Small intestine (tissue), 16 donors: Measurements from ENCODE around the gene ERN2. TPM values are rescaled to one million over a fixed set of nuclear protein-coding genes. Genes with fewer than 3 reads are reported as not detected.
"Not testable (repeated sequence)": the region's sequence is repeated elsewhere in the genome, so short reads cannot be mapped to it uniquely, and the experiment has no call there.

Source experiments
- DNase-seq, 2 donors: peaks; one replicate each; pipeline versions ENCODE4 v3.0.0 to v3.0.0-alpha.2; 2013
- FAIRE-seq: peaks from 2 replicates; lab custom pipeline; 2012; peaks lifted over from hg19 to GRCh38; lab: Jason Lieb, UNC
- H3K27ac ChIP-seq, 3 donors: one replicate each; pipeline ENCODE4 v1.5.1; 2013; ENCODE audit warnings: low read length in 2 of 3, mild to moderate bottlenecking in 2 of 3, control low read depth in 1 of 3, inconsistent platforms in 1 of 3, low read depth in 1 of 3, moderate library complexity in 1 of 3
- H3K27me3 ChIP-seq, 3 donors: one replicate each; pipeline ENCODE4 v1.6.1; 2013; ENCODE audit warnings: low read length in 3 of 3, inconsistent platforms in 1 of 3; ENCODE audit not compliant: control insufficient read depth in 3 of 3, insufficient read depth in 3 of 3
- H3K36me3 ChIP-seq, 3 donors: one replicate each; pipeline ENCODE4 v1.6.1; 2013; ENCODE audit warnings: low read length in 3 of 3, inconsistent platforms in 1 of 3, low read depth in 1 of 3, mild to moderate bottlenecking in 1 of 3, moderate library complexity in 1 of 3; ENCODE audit not compliant: control insufficient read depth in 3 of 3, insufficient read depth in 2 of 3
- H3K4me1 ChIP-seq, 3 donors: one replicate each; pipeline ENCODE4 v1.6.1; 2013; ENCODE audit warnings: low read length in 2 of 3, inconsistent platforms in 1 of 3, low read depth in 1 of 3, mild to moderate bottlenecking in 1 of 3, moderate library complexity in 1 of 3; ENCODE audit not compliant: control insufficient read depth in 3 of 3, insufficient read depth in 2 of 3
- H3K4me3 ChIP-seq, 3 donors: one replicate each; pipeline ENCODE4 v1.5.1; 2013; ENCODE audit warnings: low read length in 3 of 3, control low read depth in 1 of 3, inconsistent platforms in 1 of 3, low read depth in 1 of 3, mild to moderate bottlenecking in 1 of 3, moderate library complexity in 1 of 3
- H3K9me3 ChIP-seq, 2 donors: one replicate each; pipeline ENCODE4 v1.6.1; 2013; ENCODE audit warnings: low read depth in 1 of 2, low read length in 1 of 2; ENCODE audit not compliant: control insufficient read depth in 2 of 2, insufficient read depth in 1 of 2
- WGBS, 3 donors: extraction: QIAGEN DNeasy Blood & Tissue Kit; methylation state at CpG; one replicate each; pipeline ENCODE4 v1.1.7; 2013; 5-methylcytosine and 5-hydroxymethylcytosine counted together
- long read RNA-seq, 10 donors: transcript quantifications; one replicate each; lab custom pipeline, GENCODE V29; 2026
- polyA plus RNA-seq, 4 donors: library from polyadenylated mRNA; stranded (reverse) in 3 of 4; unstranded in 1 of 4; fragments of 200-250 nt in 3 of 4; fragments of 120-200 nt in 1 of 4; gene quantifications; one replicate each; pipeline versions ENCODE4 v1.2.1 to v1.2.3, GENCODE V29; 2013
- donor health status: healthy with polysubstance abuse.
- donor health status: control.
- donor health status: control.
- donor health status: Bipolar disorder and iron deficiency.
- donor health status: healthy.

Gene ERN2
- polyA plus RNA-seq = 10 to 100 TPM in 2 of 4 donors, 1 to 10 TPM in 2; 5.4 to 38.8 (median 17.8) TPM
- long read RNA-seq, donor 1 = 0 reads
- long read RNA-seq, donor 2 = 0 reads
- long read RNA-seq, donor 3 = 0 reads
- long read RNA-seq, donor 4 = 0 reads
- long read RNA-seq, donor 5 = 0 reads
- long read RNA-seq, donor 6 = 0 reads
- long read RNA-seq, donor 7 = 0 reads
- long read RNA-seq, donor 8 = 0 reads
- long read RNA-seq, donor 9 = 0 reads
- long read RNA-seq, donor 10, partial matches to known transcripts = 0 of 1 reads
- long read RNA-seq, donor 10, other reads (novel, unspliced or antisense) = 0 of 1 reads

DNA sequence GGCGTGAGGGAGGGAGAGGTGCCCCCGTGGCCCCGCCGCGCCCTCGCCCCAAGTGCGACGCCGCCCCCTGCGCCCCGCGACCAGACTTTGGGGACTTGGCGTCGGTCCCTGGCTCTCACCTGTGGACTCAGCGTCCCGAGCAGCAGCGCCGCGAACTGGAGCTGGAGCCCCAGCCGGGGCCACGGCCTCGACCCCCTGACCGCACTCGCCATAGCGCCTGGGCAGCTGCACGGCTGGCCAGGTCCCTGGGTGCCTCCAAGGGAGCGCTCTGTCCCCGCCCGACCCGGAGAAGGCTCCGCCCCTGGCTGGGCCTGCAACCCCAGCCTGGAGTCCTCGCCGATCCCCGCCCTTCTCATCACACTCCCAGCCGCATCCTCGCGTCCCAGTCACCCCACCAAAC lies at the start of gene ERN2:
ERN2 (minus strand) TSS at position 247 of the 400 bp plus-strand sequence; CDS start at position 212, 35 bp downstream.
- peaks cover 0 to 14% of the 10 kb centered on the region in 2 donors for H3K9me3 ChIP-seq
- DNase-seq (peak; percentile 52 to 70), FAIRE-seq (no peak)
- H3K36me3 ChIP-seq = no peaks in the 10 kb centered on the region
- H3K4me1 ChIP-seq = no peaks in the 10 kb centered on the region
- peak within 1 kb of the TSS; percentile 9 to 57 (median 12) for H3K27ac ChIP-seq
- WGBS, 3 donors = 4 to 11% (median 4%) methylated on average over 25 to 37 of the region's 37 CpGs
- H3K27me3 ChIP-seq = peaks cover 0 to 17% (median 15%) of the 10 kb centered on the region in 3 donors
- peak within 1 kb of the TSS; percentile 22 to 49 (median 36) for H3K4me3 ChIP-seq

DNA sequence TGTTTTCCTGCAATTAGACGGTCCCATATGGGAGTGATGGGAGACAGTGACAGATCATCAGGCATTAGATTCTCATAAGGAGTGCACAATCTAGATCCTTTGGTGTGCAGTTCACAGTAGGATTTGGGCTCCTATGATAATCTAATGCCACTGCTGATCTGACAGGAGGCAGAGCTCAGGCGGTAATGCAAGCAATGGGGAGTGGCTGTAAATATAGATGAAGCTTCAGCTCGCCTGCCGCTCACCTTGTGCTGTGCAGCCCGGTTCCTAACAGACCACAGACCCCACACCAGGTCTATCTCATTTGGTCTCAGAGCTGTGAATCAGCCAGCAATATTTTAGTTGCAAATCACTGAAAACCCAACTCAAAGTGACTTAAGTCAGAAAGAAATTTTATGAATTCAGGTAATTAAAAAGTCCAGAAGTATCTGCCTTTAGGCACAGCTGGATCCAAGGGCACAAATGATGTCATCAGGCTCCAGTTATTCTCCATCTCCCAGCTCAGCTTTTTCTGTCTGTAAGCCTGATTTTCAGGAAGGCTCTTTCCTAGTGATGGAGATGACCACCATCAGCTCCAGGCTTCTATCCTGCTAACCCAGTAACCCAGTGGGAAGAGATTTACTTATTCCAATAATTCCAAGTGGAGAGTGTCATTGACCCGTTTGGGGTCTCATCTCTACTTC lies 45.1 kb upstream of the ERN2 start:
- H3K4me3 ChIP-seq = no peak overlapping the region
- peaks cover 0 to 22% (median 5%) of the 10 kb centered on the region in 3 donors for H3K36me3 ChIP-seq
- peaks cover 0 to 17% (median 7%) of the 10 kb centered on the region in 3 donors for H3K27me3 ChIP-seq
- 76 to 83% (median 78%) methylated on average over 6 of the region's 6 CpGs for WGBS, 3 donors
- H3K9me3 ChIP-seq = no peaks in the 10 kb centered on the region
- H3K4me1 ChIP-seq = peaks cover 0 to 11% (median 3%) of the 10 kb centered on the region in 3 donors
- DNase-seq (no peak), FAIRE-seq (no peak)
- H3K27ac ChIP-seq = no peak overlapping the region

DNA sequence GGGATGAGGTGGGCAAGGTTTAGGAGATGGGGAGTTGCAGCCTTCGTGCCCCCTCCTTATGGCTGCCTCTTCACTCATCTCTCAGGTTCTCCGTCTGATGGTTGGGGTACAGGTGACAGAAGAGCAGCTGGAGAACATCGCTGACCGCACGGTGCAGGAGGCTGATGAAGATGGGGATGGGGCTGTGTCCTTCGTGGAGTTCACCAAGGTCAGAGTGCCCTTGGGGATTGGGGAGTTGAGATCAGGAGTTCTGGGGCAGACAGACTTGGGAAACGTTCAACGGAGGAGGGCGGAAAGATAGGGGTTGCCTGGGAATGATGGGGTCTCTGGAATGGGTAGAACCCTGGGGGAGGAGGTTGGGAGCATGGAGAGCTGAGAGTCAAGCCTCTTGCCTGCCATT lies 44.1 kb upstream of the ERN2 start:
- no peak for FAIRE-seq
- Histone ChIP-seq H3K4me1 (peaks cover 0 to 8% (median 3%) of the 10 kb centered on the region in 3 donors), H3K4me3 (peak overlapping the region in 1 of 3 donors; percentile 87), H3K27ac (peak overlapping the region in 1 of 3 donors; percentile 24), H3K9me3 (no peaks in the 10 kb centered on the region), H3K36me3 (peaks cover 0 to 22% (median 5%) of the 10 kb centered on the region in 3 donors), H3K27me3 (peaks cover 0 to 17% (median 7%) of the 10 kb centered on the region in 3 donors)
- WGBS, 3 donors = 80 to 87% (median 86%) methylated on average over 9 of the region's 9 CpGs
- no peak for DNase-seq

DNA sequence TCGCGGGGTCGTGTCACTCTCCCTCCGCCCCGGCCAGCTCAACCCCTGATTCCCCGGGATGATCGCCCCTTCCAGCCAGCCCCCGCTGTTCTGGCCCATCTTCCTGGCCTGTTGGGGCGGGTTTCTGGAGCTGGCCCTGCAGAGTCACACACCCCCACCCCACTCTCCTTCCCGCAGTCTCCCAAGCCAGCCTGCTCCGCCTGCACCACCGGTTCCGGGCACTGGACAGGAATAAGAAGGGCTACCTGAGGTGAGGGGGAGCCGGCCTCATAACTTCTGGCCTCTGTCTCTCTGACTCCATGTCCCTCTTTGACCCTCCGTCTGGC lies 42.4 kb upstream of the ERN2 start:
- Histone ChIP-seq H3K4me3 (peak overlapping the region in 2 of 3 donors; percentile 86 to 87), H3K27ac (peak overlapping the region in 2 of 3 donors; percentile 69 to 87), H3K36me3 (peaks cover 0 to 22% (median 5%) of the 10 kb centered on the region in 3 donors), H3K9me3 (no peaks in the 10 kb centered on the region), H3K27me3 (peaks cover 0 to 17% (median 7%) of the 10 kb centered on the region in 3 donors), H3K4me1 (peaks cover 0 to 8% (median 3%) of the 10 kb centered on the region in 3 donors)
- DNase-seq = peak in 1 of 2 donors; percentile 11
- WGBS, 3 donors = 2 to 23% (median 19%) methylated on average over 10 to 15 of the region's 15 CpGs
- FAIRE-seq = no peak

DNA sequence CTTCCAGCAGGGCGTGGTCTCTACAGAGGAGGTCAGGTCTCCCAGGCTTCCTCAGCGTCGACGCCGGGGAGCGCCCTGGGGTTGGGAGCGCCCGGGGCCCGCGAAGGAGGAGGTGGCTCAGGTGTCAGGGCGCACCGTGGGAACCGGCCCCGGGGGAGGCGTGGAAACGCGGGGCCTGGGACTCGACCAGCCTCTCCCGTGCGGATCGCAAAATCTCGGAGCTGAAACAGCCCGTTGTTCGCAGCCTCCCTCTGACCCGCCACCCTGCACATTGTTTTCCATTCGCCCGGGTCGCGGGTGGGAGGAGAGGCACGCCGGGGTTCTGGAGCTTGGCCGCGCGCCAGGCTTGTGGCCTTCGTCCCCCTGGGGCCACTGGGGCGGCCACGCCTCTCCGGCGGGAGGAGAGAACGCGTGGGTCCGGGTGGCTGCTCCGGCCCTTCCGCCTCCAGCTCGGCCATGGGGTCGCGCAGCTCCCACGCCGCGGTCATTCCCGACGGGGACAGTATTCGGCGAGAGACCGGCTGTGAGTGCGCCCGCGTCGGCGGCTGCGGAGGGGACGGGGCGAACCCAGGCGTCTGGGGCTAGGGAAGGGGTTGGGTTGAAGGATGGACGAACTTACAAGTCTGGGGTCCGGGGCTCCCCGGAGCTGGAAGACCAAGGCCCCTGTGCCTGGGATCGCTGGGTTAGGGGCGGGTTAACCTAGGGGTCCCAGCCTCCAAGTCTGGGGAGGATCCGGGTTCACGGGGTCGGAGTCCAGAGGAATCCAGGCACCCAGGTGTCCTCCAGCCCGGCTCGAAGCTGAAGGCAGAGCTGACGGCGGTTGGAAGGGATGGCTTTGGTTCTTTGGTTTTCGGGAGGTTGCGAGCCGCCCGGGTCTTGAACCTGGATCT lies 41.8 kb upstream of the ERN2 start, which contains the start of gene CHP2:
CHP2 (plus strand) TSS at position 433 of the 890 bp plus-strand sequence; CDS start at position 457, 24 bp downstream.
- peak; percentile 89 to 94 for DNase-seq
- WGBS, 3 donors = 2 to 5% (median 4%) methylated on average over 76 to 80 of the region's 80 CpGs
- H3K4me1 ChIP-seq = peaks cover 0 to 8% (median 3%) of the 10 kb centered on the region in 3 donors

DNA sequence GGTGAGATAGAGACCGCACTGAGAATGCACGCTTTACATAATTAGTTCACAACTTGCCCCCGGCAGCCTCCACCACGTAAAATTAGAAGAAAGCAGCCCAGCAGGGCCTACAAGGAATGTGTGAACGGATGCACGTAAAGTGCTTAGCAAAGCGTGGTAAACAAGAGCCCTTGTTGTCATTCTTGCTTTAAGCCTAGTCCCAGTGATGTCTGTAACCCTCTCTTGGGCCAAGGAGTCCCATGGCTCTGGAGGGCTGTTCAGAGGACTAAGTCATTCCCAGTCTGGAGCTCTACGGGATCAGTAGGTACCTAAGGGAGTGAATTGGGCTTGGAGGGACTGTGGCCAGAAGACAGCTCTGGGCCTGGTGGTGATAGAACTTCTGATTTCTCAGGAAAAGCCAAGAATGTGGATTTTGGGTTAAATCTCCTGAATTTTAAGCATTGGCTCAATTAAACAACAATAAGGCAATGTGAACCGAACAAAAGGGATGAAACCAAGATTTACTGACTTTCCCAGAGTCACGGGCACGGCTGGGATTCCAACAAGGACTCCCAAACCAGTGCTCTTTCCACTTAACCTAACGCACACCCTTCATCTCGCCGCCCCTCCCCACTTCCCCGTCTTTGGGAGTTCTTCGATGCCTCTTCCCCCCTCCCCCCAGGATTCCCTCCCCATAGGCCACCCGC lies 41.0 kb upstream of the ERN2 start:
- DNase-seq (peak in 1 of 2 donors; percentile 15), FAIRE-seq (no peak)
- peaks cover 0 to 22% (median 5%) of the 10 kb centered on the region in 3 donors for H3K36me3 ChIP-seq
- H3K27me3 ChIP-seq = peaks cover 0 to 17% (median 7%) of the 10 kb centered on the region in 3 donors
- peak overlapping the region in 2 of 3 donors; percentile 86 to 87 for H3K4me3 ChIP-seq
- H3K4me1 ChIP-seq = peaks cover 0 to 8% (median 3%) of the 10 kb centered on the region in 3 donors
- WGBS, 3 donors = 36 to 45% (median 43%) methylated on average over 17 of the region's 17 CpGs
- H3K27ac ChIP-seq = peak overlapping the region in 2 of 3 donors; percentile 69 to 87
- no peaks in the 10 kb centered on the region for H3K9me3 ChIP-seq

More for the DNA sequence above, 41.8 kb upstream of the ERN2 start, which contains the start of gene CHP2:
- peak within 1 kb of the TSS; percentile 54 to 87 (median 86) for H3K4me3 ChIP-seq
- peak within 1 kb of the TSS; percentile 69 to 87 (median 71) for H3K27ac ChIP-seq
- no peak for FAIRE-seq
- no peaks in the 10 kb centered on the region for H3K9me3 ChIP-seq
- peaks cover 0 to 17% (median 7%) of the 10 kb centered on the region in 3 donors for H3K27me3 ChIP-seq
- peaks cover 0 to 22% (median 5%) of the 10 kb centered on the region in 3 donors for H3K36me3 ChIP-seq

DNA sequence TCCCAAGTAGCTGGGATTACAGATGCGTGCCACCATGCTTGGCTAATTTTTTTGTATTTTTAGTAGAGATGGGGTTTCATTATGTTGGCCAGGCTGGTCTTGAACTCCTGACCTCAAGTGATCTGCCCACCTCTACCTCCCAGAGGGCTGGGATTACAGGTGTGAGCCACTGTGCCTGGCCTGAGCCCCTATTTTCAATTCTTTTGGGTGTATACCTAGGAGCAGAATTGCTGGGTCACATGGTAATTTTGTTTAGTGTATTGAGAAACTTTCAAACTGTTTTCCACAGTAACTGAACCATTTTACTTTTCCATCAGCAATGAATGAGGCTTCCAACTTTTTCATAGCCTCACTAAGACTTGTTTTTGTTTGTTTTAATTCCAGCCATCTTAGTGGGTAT lies 38.0 kb upstream of the ERN2 start:
- not testable (repeated sequence) for H3K4me1 ChIP-seq, DNase-seq, H3K36me3 ChIP-seq, FAIRE-seq, H3K9me3 ChIP-seq, H3K4me3 ChIP-seq, H3K27ac ChIP-seq
- 82 to 93% (median 86%) methylated on average over 1 of the region's 1 CpG for WGBS, 3 donors
- peaks cover 0 to 12% (median 7%) of the 10 kb centered on the region in 3 donors for H3K27me3 ChIP-seq
